ENCODE measurements around the gene PFAS. TPM values are rescaled to one million over a fixed set of nuclear protein-coding genes. Genes with fewer than 3 reads are reported as not detected.

Gene PFAS
- total RNA-seq, 2 experiments from 2014 or later, result 152 to 157 TPM

GRCh38 chr17:8314797-8315763 lies 66.0 kb downstream of the PFAS start:
- ChIA-PET CTCF (no interaction called here), POLR2A (interaction anchor here (1.3 kb wide), 1 partner anchor 141 kb away, joined by 3 read pairs; no protein-coding TSS in a partner anchor)
- H3K4me1 Mint-ChIP-seq (ENCODE audit: low read depth), result no peaks in the 10 kb centered on the region
- H3K36me3 Mint-ChIP-seq (ENCODE audit: low read depth), result no peaks in the 10 kb centered on the region
- no peak overlapping the region for H3K27ac Mint-ChIP-seq
- no peak for TF ChIP-seq CTCF (IDR thresholded peaks at IDR 0.05)
- peaks cover 3% of the 10 kb centered on the region for H3K27me3 Mint-ChIP-seq
- ATAC-seq (no peak), DNase-seq (no peak)
- no peak overlapping the region for H3K4me3 Mint-ChIP-seq
- intact Hi-C loops (cut with micrococcal nuclease), result no loop called here
- H3K9me3 Mint-ChIP-seq, result no peaks in the 10 kb centered on the region

GRCh38 chr17:8315764-8316217 lies 66.7 kb downstream of the PFAS start:
- H3K4me1 Mint-ChIP-seq (ENCODE audit: low read depth), result no peaks in the 10 kb centered on the region
- no peak overlapping the region for H3K4me3 Mint-ChIP-seq
- ATAC-seq, result no peak
- ChIA-PET CTCF (no interaction called here), POLR2A (interaction anchor here (1.3 kb wide), 1 partner anchor 142 kb away, joined by 3 read pairs; no protein-coding TSS in a partner anchor)
- H3K9me3 Mint-ChIP-seq, result no peaks in the 10 kb centered on the region
- peaks cover 3% of the 10 kb centered on the region for H3K27me3 Mint-ChIP-seq
- intact Hi-C loops (cut with micrococcal nuclease), result no loop called here
- no peak for TF ChIP-seq CTCF (IDR thresholded peaks at IDR 0.05)
- DNase-seq, result no peak
- H3K36me3 Mint-ChIP-seq (ENCODE audit: low read depth), result no peaks in the 10 kb centered on the region
- no peak overlapping the region for H3K27ac Mint-ChIP-seq

- no peak overlapping the region for H3K4me3 Mint-ChIP-seq
- TF ChIP-seq CTCF (IDR thresholded peaks at IDR 0.05), result no peak
- POLR2A ChIA-PET, result interaction anchor here (0.9 to 1.1 kb wide), 2 partner anchors 8 to 61 kb away, joined by 3 to 4 read pairs; no protein-coding TSS in a partner anchor
- peaks cover 3% of the 10 kb centered on the region for H3K27me3 Mint-ChIP-seq
- H3K27ac Mint-ChIP-seq, result no peak overlapping the region
- DNase-seq (no peak), ATAC-seq (no peak)
- no peaks in the 10 kb centered on the region for H3K36me3 Mint-ChIP-seq (ENCODE audit: low read depth)
- H3K4me1 Mint-ChIP-seq (ENCODE audit: low read depth), result no peaks in the 10 kb centered on the region
- H3K9me3 Mint-ChIP-seq, result no peaks in the 10 kb centered on the region
- intact Hi-C loops (cut with micrococcal nuclease), result no loop called here
- CTCF ChIA-PET, result interaction anchor here (1.2 to 2.0 kb wide), 3 partner anchors 23 to 224 kb away, joined by 3 to 4 read pairs (median 4); partner anchors contain the start of gene SLC25A35
These were observed 69.2 kb downstream of the PFAS start for GRCh38 chr17:8318010-8318935.

Other genes with a start within 250 kb of the PFAS start
- gene GUCY2D, start 246.7 kb upstream of the PFAS start, total RNA-seq, result not detected
- gene ALOX15B, start 210.2 kb upstream of the PFAS start, total RNA-seq, result under 1 TPM in 1 of 2 experiments, not detected in 1; 0.16 TPM
- 1 to 10 TPM; 4.3 to 5.2 TPM for gene ALOX12B, start 161.6 kb upstream of the PFAS start, total RNA-seq
- under 1 TPM in 1 of 2 experiments, not detected in 1; 0.09 TPM for gene ALOXE3, start 130.8 kb upstream of the PFAS start, total RNA-seq
- gene HES7, start 125.2 kb upstream of the PFAS start, total RNA-seq, result 1 to 10 TPM; 4.0 to 4.9 TPM
- gene PER1, start 96.9 kb upstream of the PFAS start, total RNA-seq, result 100 to 1,000 TPM; 123 to 129 TPM
- gene VAMP2, start 86.3 kb upstream of the PFAS start, total RNA-seq, result 10 to 100 TPM; 30.0 to 33.7 TPM
- gene TMEM107, start 72.9 kb upstream of the PFAS start, total RNA-seq, result 10 to 100 TPM; 33.4 to 35.9 TPM
- gene BORCS6, start 59.1 kb upstream of the PFAS start, total RNA-seq, result 1 to 10 TPM; 5.5 to 6.2 TPM
- 100 to 1,000 TPM; 170 to 174 TPM for gene AURKB, start 38.7 kb upstream of the PFAS start, total RNA-seq
- 10 to 100 TPM; 53.0 to 60.3 TPM for gene CTC1, start 1.2 kb upstream of the PFAS start, total RNA-seq
- 10 to 100 TPM; 44.1 to 47.8 TPM for gene RANGRF, start 39.4 kb downstream of the PFAS start, total RNA-seq
- gene SLC25A35, start 46.1 kb downstream of the PFAS start, total RNA-seq, result 1 to 10 TPM; 2.1 to 3.0 TPM
- not detected for gene ARHGEF15, start 61.0 kb downstream of the PFAS start, total RNA-seq
- gene ODF4, start 90.6 kb downstream of the PFAS start, total RNA-seq, result not detected
- gene RPL26, start 133.9 kb downstream of the PFAS start, total RNA-seq, result 1,000 to 10,000 TPM; 3,141 to 3,176 TPM
- under 1 TPM; 0.11 TPM for gene RNF222, start 148.5 kb downstream of the PFAS start, total RNA-seq
- gene NDEL1, start 186.6 kb downstream of the PFAS start, total RNA-seq, result 10 to 100 TPM; 48.1 to 53.9 TPM

Measured in activated CD8-positive, alpha-beta T cell treated with anti-CD3 and anti-CD28 coated beads for 36 hours (primary cell).